GM12892 (cell line): ENCODE data around the gene CCDC88C.

Experiments
- POLR2A ChIP-seq: IDR thresholded peaks from 2 replicates; pipeline ENCODE4 v1.6.1; 2011; ENCODE audit warnings: low read depth, low read length, control low read depth
- POLR2AphosphoS5 ChIP-seq: IDR thresholded peaks from 2 replicates; pipeline ENCODE4 v1.6.1; 2011; ENCODE audit warnings: low read depth, low read length, control low read depth
- TAF1 ChIP-seq: IDR thresholded peaks from 2 replicates; pipeline ENCODE4 v1.6.1; 2011; ENCODE audit warnings: low read depth, mild to moderate bottlenecking, control low read depth, low read length, borderline replicate concordance

DNA sequence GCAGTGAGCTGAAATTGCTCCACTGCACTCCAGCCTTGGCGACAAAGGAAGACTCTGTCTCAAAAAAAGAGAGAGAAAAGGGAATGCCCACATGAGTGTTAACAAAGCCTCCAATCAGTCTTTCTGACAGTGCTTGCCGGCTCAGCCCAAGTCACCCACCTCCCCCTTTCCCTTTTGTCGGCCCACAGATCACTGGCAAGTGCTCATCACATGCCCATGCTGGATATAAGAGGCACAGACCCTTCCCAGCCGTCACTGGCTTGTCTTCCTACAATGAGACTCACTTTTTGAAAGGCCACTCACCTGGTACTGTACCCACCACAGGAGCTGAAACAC is 70.8 kb downstream of the CCDC88C start:
- TF ChIP-seq POLR2AphosphoS5 (no peak), POLR2A (no peak), TAF1 (no peak)
